Measurements from ENCODE around the gene PCDHB13.
"Not testable (repeated sequence)": the region's sequence is repeated elsewhere in the genome, so short reads cannot be mapped to it uniquely, and the experiment has no call there.

GRCh38 chr5:141189131-141189530 lies 24.6 kb upstream of the PCDHB13 start:
- TF ChIP-seq CTCF (conservative IDR thresholded peaks at IDR 0.05; ENCODE audit: low read depth, low read length); POLR2A (IDR thresholded peaks at IDR 0.05; ENCODE audit: low read depth, low read length): not testable (repeated sequence)
